ENCODE measurements around the gene MAGOH.
A peak's percentile ranks its signal among the peaks of the same experiment; 100 is the strongest.
"Not testable (repeated sequence)": the region's sequence is repeated elsewhere in the genome, so short reads cannot be mapped to it uniquely, and the experiment has no call there.

Gene MAGOH

GRCh38 chr1:53187401-53187800, 50.9 kb downstream of the MAGOH start:
- TF ChIP-seq CTCF (IDR thresholded peaks at IDR 0.05; ENCODE audit: control extremely low read depth, extremely low read depth, low read depth, missing control alignments), result no peak
- POLR2A ChIA-PET, result no interaction called here
- CTCF ChIA-PET, result interaction anchor here (2.2 to 9.8 kb wide), 3 partner anchors 7 to 14 kb away, joined by 5 to 124 read pairs (median 7); partner anchors contain the start of gene CPT2
- no peak for DNase-seq (ENCODE audit: extremely low spot score)

GRCh38 chr1:53186533-53186932, 51.8 kb downstream of the MAGOH start:
- CTCF ChIA-PET, result interaction anchor here (0.9 to 9.8 kb wide), 7 partner anchors 7 to 292 kb away, joined by 3 to 124 read pairs (median 5); partner anchors contain the start of gene CPT2

GRCh38 chr1:53185955-53186297, 52.4 kb downstream of the MAGOH start:
- DNase-seq (ENCODE audit: extremely low spot score); POLR2A ChIA-PET: not testable (repeated sequence)
- CTCF ChIA-PET, result interaction anchor here (0.9 to 9.8 kb wide), 8 partner anchors 8 to 291 kb away, joined by 3 to 124 read pairs (median 4); partner anchors contain the start of gene CPT2

More at GRCh38 chr1:53186533-53186932, 51.8 kb downstream of the MAGOH start:
- TF ChIP-seq CTCF (IDR thresholded peaks at IDR 0.05; ENCODE audit: control extremely low read depth, extremely low read depth, low read depth, missing control alignments), result no peak
- POLR2A ChIA-PET, result no interaction called here
- DNase-seq (ENCODE audit: extremely low spot score), result no peak

GRCh38 chr1:53183095-53183990, 55.0 kb downstream of the MAGOH start:
- no peak for DNase-seq (ENCODE audit: extremely low spot score)
- CTCF ChIA-PET, result interaction anchor here (1.0 to 9.8 kb wide), 9 partner anchors 11 to 277 kb away, joined by 3 to 124 read pairs (median 4); partner anchors contain the start of gene CPT2
- no peak for TF ChIP-seq CTCF (IDR thresholded peaks at IDR 0.05; ENCODE audit: control extremely low read depth, extremely low read depth, low read depth, missing control alignments)
- POLR2A ChIA-PET, result no interaction called here

- TF ChIP-seq CTCF (IDR thresholded peaks at IDR 0.05; ENCODE audit: control extremely low read depth, extremely low read depth, low read depth, missing control alignments), result no peak
- ChIA-PET POLR2A (no interaction called here), CTCF (interaction anchor here (0.7 to 9.8 kb wide), 13 partner anchors 10 to 465 kb away, joined by 3 to 124 read pairs (median 4); partner anchors contain the start of gene CPT2)
- no peak for DNase-seq (ENCODE audit: extremely low spot score)
These were observed 55.6 kb downstream of the MAGOH start for GRCh38 chr1:53182716-53183094.

GRCh38 chr1:53182111-53182593, 56.2 kb downstream of the MAGOH start:
- DNase-seq (ENCODE audit: extremely low spot score), result peak; percentile 78

More at GRCh38 chr1:53182111-53182593, 56.2 kb downstream of the MAGOH start:
- ChIA-PET CTCF (interaction anchor here (0.7 to 9.8 kb wide), 13 partner anchors 10 to 464 kb away, joined by 3 to 124 read pairs (median 4); partner anchors contain the start of gene CPT2), POLR2A (no interaction called here)
- peak; percentile 90 for TF ChIP-seq CTCF (IDR thresholded peaks at IDR 0.05; ENCODE audit: control extremely low read depth, extremely low read depth, low read depth, missing control alignments)
